GM18502 (cell line): ENCODE measurements around the gene MBOAT2.
"Not testable (repeated sequence)": the region's sequence is repeated elsewhere in the genome, so short reads cannot be mapped to it uniquely, and the experiment has no call there.

Source experiments
- ATAC-seq: cut with Tn5 transposase; IDR thresholded peaks from one replicate; pipeline ENCODE4 v1.9.1; 2021; ENCODE audit warnings: mild to moderate bottlenecking; ENCODE audit not compliant: unreplicated experiment, poor library complexity

Gene MBOAT2

GRCh38 chr2:8966123-8966908 lies 37.2 kb downstream of the MBOAT2 start:
- ATAC-seq, result no peak

GRCh38 chr2:8965216-8965969 lies 38.1 kb downstream of the MBOAT2 start:
- ATAC-seq, result no peak

DNA sequence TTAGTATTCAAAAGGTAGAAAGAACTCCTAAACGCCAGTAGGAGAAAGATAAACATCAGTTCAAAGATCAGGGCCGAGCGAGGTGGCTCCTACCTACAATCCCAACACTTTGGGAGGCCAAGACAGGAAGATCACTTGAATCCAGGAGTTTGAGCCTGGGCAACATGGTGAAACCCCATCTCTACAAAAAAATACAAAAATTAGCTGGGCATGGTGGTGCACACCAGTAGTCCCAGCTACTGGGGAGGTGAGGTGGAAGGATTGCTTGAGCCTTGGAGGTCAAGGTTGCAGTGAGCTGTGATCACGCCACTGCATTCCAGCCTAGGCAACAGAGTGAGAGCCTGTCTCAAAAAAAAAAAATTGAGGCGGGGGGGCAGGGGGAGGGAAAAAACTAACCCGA lies 40.6 kb downstream of the MBOAT2 start:
- ATAC-seq, result no peak

- ATAC-seq, result no peak
These were observed 45.9 kb downstream of the MBOAT2 start for GRCh38 chr2:8957628-8958027.

GRCh38 chr2:8956774-8957173 lies 46.7 kb downstream of the MBOAT2 start:
- ATAC-seq, result no peak

- ATAC-seq, result no peak
These were observed 48.5 kb downstream of the MBOAT2 start for GRCh38 chr2:8954990-8955389.

GRCh38 chr2:8953525-8953924 lies 50.0 kb downstream of the MBOAT2 start:
- ATAC-seq, result no peak

GRCh38 chr2:8939486-8940114 lies 63.9 kb downstream of the MBOAT2 start:
- no peak for ATAC-seq

DNA sequence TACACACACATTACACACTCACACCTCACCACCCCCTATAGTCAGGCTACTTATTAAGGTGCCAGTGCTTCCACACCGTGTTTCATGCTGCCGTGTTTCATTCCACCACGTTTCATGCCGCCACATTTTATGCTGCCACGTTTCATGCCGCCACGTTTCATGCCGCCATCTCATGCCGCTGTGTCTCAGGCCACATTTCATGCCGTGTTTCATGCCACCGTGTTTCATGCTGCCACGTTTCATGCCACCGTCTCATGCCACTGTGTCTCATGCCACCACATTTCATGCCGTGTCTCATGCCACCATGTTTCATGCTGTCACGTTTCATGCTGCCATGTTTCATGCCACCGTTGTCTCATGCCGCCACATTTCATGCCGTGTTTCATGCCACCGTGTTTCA lies 65.1 kb downstream of the MBOAT2 start:
- no peak for ATAC-seq

- no peak for ATAC-seq
These were observed 67.5 kb downstream of the MBOAT2 start for GRCh38 chr2:8935982-8936381.

DNA sequence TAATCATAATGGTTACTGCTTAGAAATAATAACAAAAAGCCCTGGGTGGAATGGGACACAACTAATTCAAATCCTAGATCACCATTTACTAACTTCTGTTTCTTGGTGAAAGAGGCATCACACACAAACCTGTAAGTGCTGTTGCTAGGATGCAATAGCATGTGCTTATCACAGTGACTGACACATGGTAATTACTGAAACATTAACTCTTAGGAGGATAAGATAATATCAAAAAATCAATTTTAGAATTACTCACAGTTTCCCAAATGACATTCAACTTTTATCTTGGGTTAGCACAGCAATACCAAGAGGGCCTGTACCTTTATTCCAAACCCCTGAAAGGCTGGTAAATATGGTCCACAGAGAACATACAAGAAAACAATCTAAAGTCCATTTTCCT lies 69.1 kb downstream of the MBOAT2 start:
- no peak for ATAC-seq

GRCh38 chr2:8932702-8933101 lies 70.8 kb downstream of the MBOAT2 start:
- no peak for ATAC-seq

DNA sequence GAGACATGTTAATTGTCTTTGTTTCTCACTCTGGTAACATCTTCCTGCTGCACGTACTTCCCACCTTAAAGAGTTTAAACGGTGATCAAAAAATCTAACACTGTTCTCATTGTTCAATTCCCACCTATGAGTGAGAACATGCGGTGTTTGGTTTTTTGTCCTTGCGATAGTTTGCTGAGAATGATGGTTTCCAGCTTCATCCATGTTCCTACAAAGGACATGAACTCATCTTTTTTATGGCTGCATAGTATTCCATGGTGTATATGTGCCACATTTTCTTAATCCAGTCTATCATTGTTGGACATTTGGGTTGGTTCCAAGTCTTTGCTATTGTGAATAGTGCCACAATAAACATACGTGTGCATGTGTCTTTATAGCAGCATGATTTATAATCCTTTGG lies 73.3 kb downstream of the MBOAT2 start:
- not testable (repeated sequence) for ATAC-seq

DNA sequence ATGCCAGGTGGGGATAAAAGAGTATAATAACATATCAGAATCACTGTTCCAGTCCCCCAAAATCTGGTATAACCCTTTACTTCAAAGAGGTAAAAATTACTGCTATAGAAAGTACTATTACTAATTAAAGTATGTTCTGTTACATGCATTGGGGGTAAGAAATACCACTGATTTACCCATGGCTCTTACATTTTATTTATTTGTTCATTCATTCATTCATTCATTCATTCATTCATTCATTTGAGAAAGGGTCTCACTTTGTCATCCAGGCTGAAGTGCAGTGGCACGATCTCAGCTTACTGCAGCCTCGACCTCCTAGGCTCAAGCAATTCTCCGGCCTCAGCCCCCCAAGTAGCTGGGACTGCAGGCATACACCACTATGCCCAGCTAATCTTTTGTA lies 74.4 kb downstream of the MBOAT2 start:
- no peak for ATAC-seq

DNA sequence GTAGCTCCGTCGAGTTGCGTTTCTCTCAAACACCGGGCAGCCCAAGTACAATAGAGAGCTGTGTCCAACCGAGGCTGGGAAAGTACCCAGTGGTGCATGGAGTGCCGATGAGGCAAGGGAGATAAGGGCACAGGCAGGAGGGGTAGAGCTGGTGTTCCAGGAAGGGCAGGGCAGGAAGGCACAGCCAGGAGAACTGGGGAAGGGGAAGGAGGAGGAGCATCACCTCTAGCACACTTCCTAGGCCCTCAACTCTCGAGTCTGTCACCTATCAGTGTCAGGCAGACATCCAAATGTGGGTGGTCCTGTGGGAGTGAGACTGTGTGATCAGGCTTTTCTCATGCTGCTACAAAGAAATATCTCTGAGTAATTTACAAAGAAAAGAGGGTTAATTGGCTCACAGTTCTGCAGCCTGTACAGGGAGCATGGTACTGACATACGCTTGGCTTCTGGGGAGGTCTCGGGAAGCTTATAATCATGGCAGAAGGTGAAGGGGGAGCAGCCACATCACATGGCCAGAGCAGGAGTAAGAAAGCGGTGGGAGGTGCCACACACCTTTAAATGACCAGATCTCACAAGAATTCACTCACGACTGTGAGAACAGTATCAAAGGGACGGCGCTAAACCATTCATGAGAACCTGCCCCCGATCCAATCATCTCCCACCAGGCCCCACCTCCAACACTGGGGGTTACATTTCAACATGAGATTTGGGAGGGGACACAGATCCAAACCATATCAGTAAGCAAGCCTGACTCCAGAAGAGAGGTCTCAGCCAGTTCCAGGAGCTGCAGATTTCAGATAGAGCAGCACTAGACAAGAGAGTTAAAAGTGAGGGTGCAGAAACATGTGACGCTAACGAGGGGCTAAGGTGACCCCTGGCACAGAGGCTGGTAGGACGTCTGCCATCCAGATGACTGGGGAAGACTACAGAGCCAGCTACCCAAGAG lies 75.7 kb downstream of the MBOAT2 start:
- ATAC-seq, result no peak

DNA sequence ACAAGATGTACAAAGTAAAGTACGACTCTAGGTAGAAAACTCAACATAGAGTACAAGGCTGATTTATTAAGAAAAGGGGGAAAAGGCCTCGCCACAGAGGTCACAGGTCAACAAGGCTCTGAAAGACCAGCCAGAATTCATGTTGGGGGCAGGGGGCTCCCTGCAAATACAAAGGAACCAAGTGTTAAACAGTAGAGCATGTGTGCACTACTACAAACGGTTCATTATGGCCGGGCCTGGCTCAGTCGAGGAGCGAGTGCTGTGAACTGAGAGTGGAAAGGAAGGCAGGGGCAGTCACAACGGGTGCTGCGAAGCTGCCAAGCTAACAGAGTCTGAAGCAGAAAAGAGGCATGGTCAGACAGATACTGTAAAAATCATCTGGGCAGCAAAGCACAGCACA lies 77.1 kb downstream of the MBOAT2 start:
- ATAC-seq, result no peak

- no peak for ATAC-seq
These were observed 78.1 kb downstream of the MBOAT2 start for GRCh38 chr2:8925411-8925810.

GRCh38 chr2:8923183-8923582 lies 80.3 kb downstream of the MBOAT2 start:
- ATAC-seq, result no peak

DNA sequence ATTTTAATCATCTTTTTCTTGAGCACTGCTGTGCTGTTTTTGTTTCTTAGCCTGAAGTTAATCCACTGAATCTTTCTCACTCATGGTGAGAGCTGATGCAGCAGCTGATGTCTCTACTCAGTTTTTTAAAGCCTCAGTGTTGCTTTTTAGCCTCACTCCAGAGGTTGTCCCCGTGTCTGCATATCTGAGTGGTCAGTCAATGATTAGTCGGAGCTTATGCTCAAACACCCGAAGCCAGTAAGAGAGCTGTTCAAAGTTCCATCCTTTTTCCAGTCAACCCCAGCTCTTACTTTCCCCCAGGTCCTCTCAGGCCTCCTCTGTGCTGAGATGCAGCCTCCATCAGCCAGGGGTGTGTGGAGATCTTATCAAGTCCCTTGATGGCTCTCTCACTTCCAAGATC lies 81.1 kb downstream of the MBOAT2 start:
- ATAC-seq, result no peak

DNA sequence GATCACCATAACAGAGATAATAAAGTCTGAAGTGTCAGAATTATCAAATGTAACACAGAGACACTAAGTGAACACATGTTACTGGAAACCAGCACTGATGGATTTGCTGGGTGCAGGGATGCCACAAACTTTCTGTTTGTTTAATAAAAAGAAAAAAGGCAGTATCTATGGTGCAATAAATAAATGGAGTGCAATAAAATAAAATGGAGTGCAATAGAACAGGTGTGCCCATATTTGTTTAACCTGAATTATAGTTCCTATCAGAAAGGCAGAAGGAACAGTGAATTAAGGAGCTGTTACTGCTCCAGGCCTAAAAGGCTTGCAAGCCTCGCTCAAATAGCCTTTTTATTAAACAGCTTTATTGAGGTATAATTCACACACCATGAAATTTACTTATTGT lies 85.1 kb downstream of the MBOAT2 start:
- ATAC-seq, result no peak
